Endodermal cell (in vitro differentiated cells): ENCODE results near the gene USH1C. TPM values are rescaled to one million over a fixed set of nuclear protein-coding genes. Genes with fewer than 3 reads are reported as not detected.

ENCODE experiments used
- DNase-seq: peaks from one replicate; pipeline ENCODE4 v3.0.0-alpha.2; 2017
- H3K27ac ChIP-seq: 2 replicates; pipeline ENCODE4 v1.5.1; 2013; ENCODE audit warnings: mild to moderate bottlenecking, low read depth, low read length, moderate library complexity
- H3K27me3 ChIP-seq: 2 replicates; pipeline ENCODE4 v1.6.1; 2013; ENCODE audit warnings: mild to moderate bottlenecking, low read length, moderate library complexity; ENCODE audit not compliant: insufficient read depth, control insufficient read depth, poor library complexity, severe bottlenecking
- H3K36me3 ChIP-seq: 2 replicates; pipeline ENCODE4 v1.7.0; 2013; ENCODE audit warnings: mild to moderate bottlenecking, low read length, moderate library complexity; ENCODE audit not compliant: control insufficient read depth, insufficient read depth
- H3K4me1 ChIP-seq: one replicate; pipeline ENCODE4 v1.7.0; 2013; ENCODE audit warnings: low read length; ENCODE audit not compliant: control insufficient read depth, insufficient read depth
- H3K4me3 ChIP-seq: 2 replicates; pipeline ENCODE4 v1.5.1; 2013; ENCODE audit warnings: mild to moderate bottlenecking, low read length, moderate library complexity
- H3K9ac ChIP-seq: 2 replicates; pipeline ENCODE4 v1.6.1; 2013; ENCODE audit warnings: mild to moderate bottlenecking, low read length, moderate library complexity; ENCODE audit not compliant: poor library complexity, severe bottlenecking; ENCODE audit errors: extremely low read depth
- H3K9me3 ChIP-seq: 2 replicates; pipeline ENCODE4 v1.6.1; 2013; ENCODE audit warnings: mild to moderate bottlenecking, low read length, moderate library complexity; ENCODE audit not compliant: control insufficient read depth
- H3K27ac Mint-ChIP-seq: 2 replicates; pipeline ENCODE4 v1.8.0; 2020; ENCODE audit warnings: mixed read lengths
- H3K27me3 Mint-ChIP-seq: 2 replicates; pipeline ENCODE4 v1.8.0; 2021; ENCODE audit warnings: mild to moderate bottlenecking, mixed read lengths; ENCODE audit not compliant: insufficient read depth
- H3K36me3 Mint-ChIP-seq: 2 replicates; pipeline ENCODE4 v1.8.0; 2020; ENCODE audit warnings: low read depth, mixed read lengths
- H3K4me1 Mint-ChIP-seq: 2 replicates; pipeline ENCODE4 v1.8.0; 2020; ENCODE audit warnings: mixed read lengths
- H3K4me3 Mint-ChIP-seq: 2 replicates; pipeline ENCODE4 v1.8.0; 2020; ENCODE audit warnings: mild to moderate bottlenecking, moderate library complexity, mixed read lengths
- H3K9me3 Mint-ChIP-seq: 2 replicates; pipeline ENCODE4 v1.8.0; 2020; ENCODE audit warnings: mild to moderate bottlenecking, mixed read lengths
- WGBS, 2 experiments: methylation state at CpG; one replicate each; pipeline versions ENCODE4 v1.1.5 to v1.1.7; 2013; ENCODE audit warnings: missing lambda C conversion rate in 2 of 2, mixed read lengths in 1 of 2; ENCODE audit not compliant: insufficient coverage in 1 of 2, insufficient read length in 1 of 2; 5-methylcytosine and 5-hydroxymethylcytosine counted together
- total RNA-seq, 2 donors: library from RNA; stranded (reverse); fragmentation: NEBNext Ultra II Directional in 1 of 2; extraction: Animal tissue kit (Norgen Biotek cat#: 25700) in 1 of 2; gene quantifications; 2 replicates in 1 of 2; 3 replicates in 1 of 2; pipeline ENCODE4 v1.2.1, GENCODE V29; 2021
- TF ChIP-seq, protein P1 (sequence below): fragments of 200-600 bp; sonication (generic); conservative IDR thresholded peaks from 2 replicates; pipeline ENCODE4 v1.5.0; 2021; ENCODE audit warnings: antibody characterized with exemption, mild to moderate bottlenecking

The USH1C gene
- total RNA-seq, 2 donors from 2014 or later, result 1.5 to 2.8 TPM

DNA sequence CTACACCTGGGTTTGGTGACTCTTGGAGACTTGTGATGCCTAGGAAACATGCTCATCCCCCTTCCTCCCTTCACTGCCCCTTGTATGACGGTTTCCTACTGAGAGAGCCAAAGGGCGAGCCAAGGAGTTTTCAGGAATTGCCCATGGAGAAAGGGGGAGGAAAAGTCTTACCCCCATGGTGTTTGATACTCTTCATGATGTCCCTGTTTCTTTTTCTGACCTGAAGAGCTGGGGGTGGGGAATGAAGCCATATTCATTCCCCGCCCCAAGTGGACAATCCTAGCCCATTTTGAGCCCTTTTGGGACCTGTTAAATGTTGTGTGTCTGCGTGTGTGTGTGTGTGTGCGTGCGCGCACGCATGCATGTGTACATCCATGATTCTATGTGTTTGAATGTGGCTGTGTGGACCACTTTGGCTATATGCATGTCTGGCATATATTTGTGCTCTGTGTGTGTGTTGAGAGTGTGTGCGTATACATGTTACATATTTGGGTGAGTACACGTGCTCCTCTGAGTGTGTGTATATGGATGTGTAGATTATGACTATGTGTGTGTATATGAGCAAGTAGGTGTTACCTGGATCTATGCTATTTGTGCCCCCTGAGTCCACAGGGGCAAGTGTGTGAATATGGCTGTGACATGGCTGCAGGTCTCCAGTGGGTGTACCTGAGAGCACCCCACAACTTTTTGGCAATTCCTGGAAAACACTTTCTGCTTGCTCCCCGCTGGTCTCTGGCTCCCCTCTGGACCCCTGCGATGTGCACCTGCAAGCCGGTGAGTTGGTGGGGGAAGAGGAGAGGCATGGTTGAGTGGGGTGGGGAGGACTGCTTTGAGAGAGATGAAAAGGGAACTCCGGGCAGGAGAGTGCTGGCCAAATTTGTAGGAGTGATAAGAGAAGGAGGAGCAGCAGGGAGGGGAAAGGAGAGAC, 27.5 kb upstream of the USH1C start:
- H3K9me3 Mint-ChIP-seq, result no peaks in the 10 kb centered on the region
- Histone ChIP-seq H3K4me1 (no peaks in the 10 kb centered on the region), H3K27ac (no peak overlapping the region), H3K27me3 (peaks cover 15% of the 10 kb centered on the region), H3K9me3 (no peaks in the 10 kb centered on the region), H3K9ac (no peak overlapping the region), H3K36me3 (no peaks in the 10 kb centered on the region), H3K4me3 (no peak overlapping the region)
- peak; percentile 36 for DNase-seq
- peaks cover 70% of the 10 kb centered on the region for H3K27me3 Mint-ChIP-seq
- 79 to 83% methylated on average over 9 to 14 of the region's 14 CpGs for WGBS, 2 experiments
- H3K4me1 Mint-ChIP-seq, result peaks cover 2% of the 10 kb centered on the region
- no peak overlapping the region for H3K4me3 Mint-ChIP-seq
- TF ChIP-seq, protein P1, sequence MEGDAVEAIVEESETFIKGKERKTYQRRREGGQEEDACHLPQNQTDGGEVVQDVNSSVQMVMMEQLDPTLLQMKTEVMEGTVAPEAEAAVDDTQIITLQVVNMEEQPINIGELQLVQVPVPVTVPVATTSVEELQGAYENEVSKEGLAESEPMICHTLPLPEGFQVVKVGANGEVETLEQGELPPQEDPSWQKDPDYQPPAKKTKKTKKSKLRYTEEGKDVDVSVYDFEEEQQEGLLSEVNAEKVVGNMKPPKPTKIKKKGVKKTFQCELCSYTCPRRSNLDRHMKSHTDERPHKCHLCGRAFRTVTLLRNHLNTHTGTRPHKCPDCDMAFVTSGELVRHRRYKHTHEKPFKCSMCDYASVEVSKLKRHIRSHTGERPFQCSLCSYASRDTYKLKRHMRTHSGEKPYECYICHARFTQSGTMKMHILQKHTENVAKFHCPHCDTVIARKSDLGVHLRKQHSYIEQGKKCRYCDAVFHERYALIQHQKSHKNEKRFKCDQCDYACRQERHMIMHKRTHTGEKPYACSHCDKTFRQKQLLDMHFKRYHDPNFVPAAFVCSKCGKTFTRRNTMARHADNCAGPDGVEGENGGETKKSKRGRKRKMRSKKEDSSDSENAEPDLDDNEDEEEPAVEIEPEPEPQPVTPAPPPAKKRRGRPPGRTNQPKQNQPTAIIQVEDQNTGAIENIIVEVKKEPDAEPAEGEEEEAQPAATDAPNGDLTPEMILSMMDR, result no peak
- no peaks in the 10 kb centered on the region for H3K36me3 Mint-ChIP-seq
- no peak overlapping the region for H3K27ac Mint-ChIP-seq

DNA sequence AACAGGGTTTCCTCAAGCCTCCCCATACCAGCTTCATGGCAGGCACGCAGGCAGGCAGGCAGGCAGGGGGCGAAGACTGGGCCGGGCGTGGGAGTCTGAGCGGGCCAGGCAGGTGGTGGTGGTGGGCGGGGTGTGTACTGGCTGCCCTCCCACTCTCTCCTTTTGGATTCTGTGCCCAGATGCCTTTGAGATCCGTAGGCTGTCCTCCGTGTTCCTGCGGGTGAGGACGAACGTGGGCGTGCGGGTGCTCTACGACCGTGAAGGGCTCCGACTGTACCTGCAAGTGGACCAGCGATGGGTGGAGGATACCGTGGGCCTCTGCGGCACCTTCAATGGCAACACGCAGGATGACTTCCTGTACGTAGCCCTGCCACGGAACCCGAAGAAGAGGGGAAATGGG, 25.8 kb upstream of the USH1C start:
- Mint-ChIP-seq H3K27ac (no peak overlapping the region), H3K9me3 (no peaks in the 10 kb centered on the region), H3K36me3 (no peaks in the 10 kb centered on the region), H3K4me1 (no peaks in the 10 kb centered on the region), H3K4me3 (no peak overlapping the region), H3K27me3 (peaks cover 60% of the 10 kb centered on the region)
- Histone ChIP-seq H3K4me3 (no peak overlapping the region), H3K9me3 (no peaks in the 10 kb centered on the region), H3K4me1 (no peaks in the 10 kb centered on the region), H3K36me3 (no peaks in the 10 kb centered on the region), H3K9ac (no peak overlapping the region), H3K27ac (no peak overlapping the region), H3K27me3 (peaks cover 6% of the 10 kb centered on the region)
- 83 to 90% methylated on average over 17 to 23 of the region's 23 CpGs for WGBS, 2 experiments
- TF ChIP-seq, protein P1, result no peak
- DNase-seq, result peak; percentile 41

DNA sequence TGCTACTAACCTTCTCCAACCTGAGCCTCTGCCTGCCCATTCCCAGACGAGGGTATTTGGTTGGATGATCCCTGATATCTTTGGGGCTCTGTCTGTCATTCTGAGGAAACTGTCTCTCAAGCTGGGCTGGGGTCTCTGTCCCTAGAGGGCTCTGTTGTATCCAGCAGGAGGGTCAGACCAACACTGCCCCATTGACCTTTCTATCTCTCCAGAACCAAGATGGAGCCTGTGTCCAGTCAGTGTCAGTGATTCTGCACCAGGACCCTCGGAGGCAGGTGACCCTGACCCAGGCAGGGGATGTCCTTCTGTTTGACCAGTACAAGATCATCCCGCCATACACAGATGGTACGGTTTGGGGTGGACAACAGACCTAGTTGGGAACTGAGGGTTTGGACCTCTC, 24.7 kb upstream of the USH1C start:
- 92 to 95% methylated on average over 4 of the region's 4 CpGs for WGBS, 2 experiments
- Histone ChIP-seq H3K4me1 (no peaks in the 10 kb centered on the region), H3K4me3 (no peak overlapping the region), H3K9ac (no peak overlapping the region), H3K36me3 (no peaks in the 10 kb centered on the region), H3K27ac (no peak overlapping the region), H3K9me3 (no peaks in the 10 kb centered on the region), H3K27me3 (peaks cover 4% of the 10 kb centered on the region)
- peaks cover 49% of the 10 kb centered on the region for H3K27me3 Mint-ChIP-seq
- TF ChIP-seq, protein P1, result no peak
- H3K4me3 Mint-ChIP-seq, result no peak overlapping the region
- peak; percentile 24 for DNase-seq
- H3K4me1 Mint-ChIP-seq, result no peaks in the 10 kb centered on the region
- no peaks in the 10 kb centered on the region for H3K36me3 Mint-ChIP-seq
- H3K9me3 Mint-ChIP-seq, result no peaks in the 10 kb centered on the region
- H3K27ac Mint-ChIP-seq, result no peak overlapping the region
